T1000 (cell line): ENCODE data around the gene HAT1.

Source experiments
- DNase-seq: peaks from one replicate; lab custom pipeline; 2025; ENCODE audit warnings: mixed read lengths; lab: John Stamatoyannopoulos, UW

The HAT1 gene

GRCh38 chr2:171919453-171919852 lies 2.8 kb upstream of the HAT1 start:
- DNase-seq: no peak

- no peak for DNase-seq
Observed at GRCh38 chr2:171921970-171922229, 361 bp upstream of the HAT1 start.

GRCh38 chr2:171923206-171923605 lies 945 bp downstream of the HAT1 start:
- DNase-seq: no peak

GRCh38 chr2:171924170-171924942 lies 2.1 kb downstream of the HAT1 start:
- DNase-seq: no peak

GRCh38 chr2:171930385-171930784 lies 8.1 kb downstream of the HAT1 start:
- DNase-seq: no peak

GRCh38 chr2:171939058-171939742 lies 16.9 kb downstream of the HAT1 start:
- DNase-seq: no peak

GRCh38 chr2:171939743-171940071 lies 17.4 kb downstream of the HAT1 start:
- no peak for DNase-seq

- DNase-seq: no peak
Observed at GRCh38 chr2:171941316-171941699, 19.0 kb downstream of the HAT1 start.

- no peak for DNase-seq
Observed at GRCh38 chr2:171943869-171944268, 21.6 kb downstream of the HAT1 start.

GRCh38 chr2:171952276-171952675 lies 30.0 kb downstream of the HAT1 start:
- DNase-seq: no peak

GRCh38 chr2:171952748-171953147 lies 30.5 kb downstream of the HAT1 start:
- no peak for DNase-seq

GRCh38 chr2:171956135-171956825 lies 34.0 kb downstream of the HAT1 start:
- DNase-seq: no peak

GRCh38 chr2:171957061-171957460 lies 34.8 kb downstream of the HAT1 start:
- DNase-seq: no peak

- no peak for DNase-seq
Observed at GRCh38 chr2:171958475-171958874, 36.2 kb downstream of the HAT1 start.

- no peak for DNase-seq
Observed at GRCh38 chr2:171959998-171960397, 37.7 kb downstream of the HAT1 start.

- no peak for DNase-seq
Observed at GRCh38 chr2:171960570-171960969, 38.3 kb downstream of the HAT1 start.

GRCh38 chr2:171963198-171963597 lies 40.9 kb downstream of the HAT1 start:
- DNase-seq: no peak

GRCh38 chr2:171964308-171964707 lies 42.0 kb downstream of the HAT1 start:
- no peak for DNase-seq

GRCh38 chr2:171965238-171965637 lies 43.0 kb downstream of the HAT1 start:
- DNase-seq: no peak

GRCh38 chr2:171965661-171966060 lies 43.4 kb downstream of the HAT1 start:
- DNase-seq: no peak

- no peak for DNase-seq
Observed at GRCh38 chr2:171966235-171966634, 44.0 kb downstream of the HAT1 start.

- DNase-seq: no peak
Observed at GRCh38 chr2:171966688-171967087, 44.4 kb downstream of the HAT1 start.

- DNase-seq: no peak
Observed at GRCh38 chr2:171968509-171968908, 46.2 kb downstream of the HAT1 start.
